Stimulated activated CD4-positive, alpha-beta T cell treated with anti-CD3 and anti-CD28 coated beads, Interleukin-4, amount 100 ng/mL, for 24 hours (primary cell): ENCODE measurements around the gene SUGCT.
"Not testable (repeated sequence)": the region's sequence is repeated elsewhere in the genome, so short reads cannot be mapped to it uniquely, and the experiment has no call there.

Source experiments
- DNase-seq: peaks from one replicate; pipeline ENCODE4 v3.0.0-alpha.2; 2020

SUGCT gene

DNA sequence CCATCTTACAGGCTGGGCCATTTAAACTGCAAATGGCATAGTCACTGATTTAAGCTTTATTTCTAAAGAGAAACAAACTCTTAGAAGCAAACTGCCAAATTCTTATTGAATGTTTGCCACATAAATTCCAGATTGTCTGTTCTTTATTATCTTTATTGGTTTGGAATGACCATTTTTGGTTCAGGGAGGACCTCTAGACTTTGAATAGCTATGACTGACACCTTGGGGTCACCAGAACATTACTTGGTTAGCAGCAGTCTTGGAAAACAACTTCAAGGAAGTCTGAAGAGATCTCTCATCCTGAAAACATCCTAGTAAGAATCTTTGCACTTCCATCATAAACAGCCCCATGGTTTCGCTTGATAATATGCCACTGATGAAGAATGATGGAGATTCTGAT is 197.1 kb downstream of the SUGCT start:
- no peak for DNase-seq

DNA sequence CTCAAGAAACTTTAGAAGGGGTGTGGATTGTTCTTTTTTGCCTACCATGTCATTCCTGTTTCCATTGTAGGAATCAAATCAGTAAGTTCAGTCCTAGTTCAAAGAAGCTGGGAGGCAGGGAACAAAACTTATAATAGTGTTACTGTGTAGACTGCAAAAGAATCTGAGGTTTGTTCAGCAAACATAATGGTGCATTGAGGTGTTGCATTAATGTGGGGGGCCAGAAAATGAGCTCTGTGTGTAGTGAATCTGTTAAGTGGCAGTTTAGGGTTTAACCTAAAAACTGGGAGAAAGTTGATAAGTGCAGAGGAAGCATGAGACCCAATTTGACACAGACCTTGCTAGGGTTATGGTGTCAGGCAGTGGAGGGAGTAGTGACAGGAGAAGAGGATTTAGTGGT is 197.7 kb downstream of the SUGCT start:
- no peak for DNase-seq

- DNase-seq: no peak
Measured at GRCh38 chr7:40341836-40342235, 207.0 kb downstream of the SUGCT start.

DNA sequence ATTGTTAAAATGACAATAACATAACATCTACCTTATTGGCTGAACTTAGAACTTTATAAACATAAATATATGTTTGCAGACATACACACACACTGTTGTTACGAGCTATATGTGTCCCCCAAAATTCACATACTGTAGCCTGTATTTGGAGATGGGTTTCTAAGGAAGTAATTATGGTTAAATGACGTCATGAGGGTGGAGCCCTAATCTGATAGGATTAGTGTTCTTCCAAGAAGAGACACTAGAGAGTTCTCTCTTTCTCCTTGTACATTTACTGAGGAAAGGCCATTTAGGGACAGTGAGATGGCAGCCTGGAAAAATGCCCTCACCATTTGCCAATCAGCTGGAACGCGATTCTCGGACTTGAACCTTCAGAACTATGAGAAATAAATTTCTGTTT is 211.7 kb downstream of the SUGCT start:
- DNase-seq: no peak

GRCh38 chr7:40348126-40348728 is 213.4 kb downstream of the SUGCT start:
- no peak for DNase-seq

- DNase-seq: no peak
Measured at GRCh38 chr7:40350100-40350499, 215.3 kb downstream of the SUGCT start.

GRCh38 chr7:40354711-40355110 is 219.9 kb downstream of the SUGCT start:
- DNase-seq: no peak

GRCh38 chr7:40356312-40356711 is 221.5 kb downstream of the SUGCT start:
- DNase-seq: no peak

- no peak for DNase-seq
Measured at GRCh38 chr7:40356871-40357709, 222.3 kb downstream of the SUGCT start.

DNA sequence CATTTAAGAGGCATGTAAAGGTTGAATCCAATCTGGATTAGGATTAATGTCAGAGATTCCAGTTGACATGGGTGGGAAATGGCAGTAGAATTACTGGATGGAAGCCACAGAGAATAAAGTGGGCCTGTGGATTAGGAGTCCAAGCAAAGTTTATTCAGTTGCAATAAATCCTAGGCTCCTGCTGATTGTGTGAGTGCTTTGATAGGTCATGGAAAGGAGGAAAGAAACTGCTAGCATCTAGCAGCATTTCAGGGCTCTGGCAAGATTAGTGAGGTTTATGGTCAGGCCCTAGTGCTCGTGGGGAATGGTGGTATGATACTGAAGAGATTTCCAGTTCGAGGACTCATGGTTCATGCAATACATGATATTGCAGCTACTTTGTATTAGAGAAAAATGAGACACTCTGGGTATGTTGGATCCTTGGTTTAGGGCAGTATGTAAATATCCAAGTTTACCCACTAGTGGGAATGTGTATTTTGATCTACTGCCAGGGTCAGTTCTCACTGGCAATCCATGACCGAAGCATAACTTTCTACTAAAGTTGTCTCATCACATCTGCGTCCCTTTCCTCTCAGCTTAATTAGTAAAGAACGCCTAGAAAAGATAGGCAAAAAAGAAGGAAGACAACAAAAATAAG is 235.0 kb downstream of the SUGCT start:
- no peak for DNase-seq

DNA sequence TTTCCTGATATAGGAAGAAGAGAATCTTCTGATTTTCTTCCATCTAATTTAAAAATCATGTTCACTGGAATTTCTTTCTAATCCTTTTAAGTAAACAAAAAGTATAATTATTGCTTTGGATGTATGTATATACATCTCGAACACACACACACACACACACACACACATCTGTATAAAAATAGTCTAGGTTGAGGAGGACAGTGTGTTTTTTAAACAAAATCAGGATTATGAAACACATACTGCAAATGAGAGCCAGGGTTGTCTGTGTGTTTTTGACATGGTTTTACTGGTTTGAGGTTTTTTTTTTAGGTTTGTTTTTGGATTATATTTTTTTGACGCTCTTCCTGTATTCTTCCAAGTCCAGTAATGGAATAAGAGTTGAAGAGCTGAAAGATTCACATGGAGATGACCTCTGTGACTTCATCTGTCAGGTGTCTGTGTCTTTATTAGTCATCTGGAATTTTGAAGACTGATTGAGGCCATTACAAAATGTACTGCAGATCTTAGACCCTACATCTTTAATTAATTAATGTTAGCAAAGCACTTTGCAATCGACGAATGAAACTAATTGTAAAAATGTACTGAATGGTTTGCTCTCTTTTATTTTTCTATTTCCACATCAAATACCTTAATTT is 237.1 kb downstream of the SUGCT start:
- DNase-seq: no peak

DNA sequence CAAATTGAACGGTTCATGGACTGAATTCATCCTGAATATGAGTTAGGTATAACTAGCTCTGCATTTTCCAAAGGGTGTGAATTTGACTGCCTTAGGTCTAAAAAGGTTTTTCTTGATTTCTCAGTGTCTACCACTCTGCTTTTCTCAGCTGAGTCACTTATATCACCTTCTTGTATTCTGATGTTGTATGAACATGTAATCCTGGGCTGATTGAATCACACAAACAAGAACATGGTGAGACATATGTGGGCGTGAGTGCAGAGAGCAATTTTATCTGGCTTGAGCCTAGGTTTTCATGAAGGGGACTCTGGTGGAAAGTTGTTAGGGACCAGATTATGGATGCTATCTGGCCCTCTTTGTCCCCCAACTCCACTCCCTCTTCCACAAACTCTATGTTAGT is 239.8 kb downstream of the SUGCT start:
- DNase-seq: no peak

GRCh38 chr7:40380111-40380510 is 245.3 kb downstream of the SUGCT start:
- DNase-seq: no peak

- no peak for DNase-seq
Measured at GRCh38 chr7:40382145-40382544, 247.3 kb downstream of the SUGCT start.

- no peak for DNase-seq
Measured at GRCh38 chr7:40393660-40394059, 258.9 kb downstream of the SUGCT start.

GRCh38 chr7:40394400-40394799 is 259.6 kb downstream of the SUGCT start:
- DNase-seq: no peak

DNA sequence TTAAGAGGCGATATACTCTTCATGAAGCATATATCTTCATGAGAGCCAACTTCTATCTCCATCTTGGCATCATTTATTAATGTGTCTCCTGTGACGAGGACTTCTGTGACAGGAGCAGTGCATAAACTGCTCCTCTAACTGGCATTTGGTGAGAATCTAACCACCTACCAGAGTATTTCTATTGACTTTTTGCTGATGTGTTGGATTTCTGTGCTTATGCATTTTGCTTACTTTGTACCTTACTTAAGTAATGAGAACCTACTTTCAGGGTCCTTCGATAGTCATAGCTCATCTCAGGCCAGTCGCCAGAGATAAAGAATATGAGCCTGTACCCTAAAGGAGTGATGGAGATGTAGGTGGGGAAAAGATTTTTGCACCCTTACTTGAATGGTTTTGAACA is 265.7 kb downstream of the SUGCT start:
- no peak for DNase-seq

- DNase-seq: no peak
Measured at GRCh38 chr7:40401406-40401805, 266.6 kb downstream of the SUGCT start.

- no peak for DNase-seq
Measured at GRCh38 chr7:40402661-40403060, 267.9 kb downstream of the SUGCT start.

GRCh38 chr7:40403703-40404476 is 269.1 kb downstream of the SUGCT start:
- DNase-seq: no peak

- DNase-seq: no peak
Measured at GRCh38 chr7:40405991-40406390, 271.2 kb downstream of the SUGCT start.

DNA sequence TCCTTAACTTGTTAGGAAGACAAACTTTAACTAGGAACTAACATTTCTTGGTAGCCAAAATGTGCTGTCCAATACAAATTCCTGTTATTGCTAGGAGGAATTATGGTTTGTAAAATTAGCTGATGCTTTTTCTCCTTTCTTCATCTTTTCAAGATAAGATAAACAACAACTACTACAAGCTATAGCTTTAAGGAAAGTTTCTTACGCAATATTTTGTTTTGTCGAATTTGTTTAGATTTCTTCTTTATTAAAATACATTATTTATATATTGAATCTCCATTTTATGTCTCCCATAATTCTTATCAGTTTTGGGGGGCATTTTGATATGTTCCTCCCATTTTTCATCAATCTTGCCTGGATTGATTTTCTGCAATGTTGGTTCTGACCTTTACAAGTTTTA is 277.5 kb downstream of the SUGCT start:
- DNase-seq: no peak

- DNase-seq: not testable (repeated sequence)
Measured at GRCh38 chr7:40414704-40415103, 279.9 kb downstream of the SUGCT start.
